SK-N-SH treated with all-trans-retinoic acid at 6 μM for 48 hours (cell line): Measurements from ENCODE around the gene OR5K1.

ENCODE experiments used
- ATAC-seq: fragments of 200-7000 bp; cut with Tn5 transposase; 3 replicates; pipeline ENCODE4 v1.9.1; 2020; ENCODE audit warnings: mild to moderate bottlenecking, moderate library complexity
- ARNTL ChIP-seq: fragments of 450-650 bp; formaldehyde crosslinking; IDR thresholded peaks from 2 replicates; pipeline ENCODE4 v1.5.0; 2020; ENCODE audit warnings: low read depth, mild to moderate bottlenecking, moderate library complexity, borderline replicate concordance
- BACH2 ChIP-seq: fragments of 250-450 bp; sonication (Bioruptor Pico); IDR thresholded peaks from 2 replicates; pipeline ENCODE4 v1.9.0; 2021; ENCODE audit warnings: mild to moderate bottlenecking, borderline replicate concordance
- CREB5 ChIP-seq: fragments of 250-450 bp; sonication (Bioruptor Pico); IDR thresholded peaks from 2 replicates; pipeline ENCODE4 v1.5.1; 2020; ENCODE audit warnings: low read depth, mild to moderate bottlenecking, moderate library complexity
- CSDC2 ChIP-seq: fragments of 250-450 bp; sonication (Bioruptor Pico); IDR thresholded peaks from 2 replicates; pipeline ENCODE4 v1.5.0; 2020; ENCODE audit warnings: mild to moderate bottlenecking, moderate library complexity
- CSRNP3 ChIP-seq: fragments of 250-450 bp; sonication (Bioruptor Pico); IDR thresholded peaks from 2 replicates; pipeline ENCODE4 v1.5.1; 2021; ENCODE audit warnings: mild to moderate bottlenecking, moderate library complexity
- ESRRG ChIP-seq: fragments of 250-450 bp; sonication (Bioruptor Pico); IDR thresholded peaks from 2 replicates; pipeline ENCODE4 v1.6.1; 2021; ENCODE audit warnings: mild to moderate bottlenecking
- GLIS3 ChIP-seq: fragments of 250-450 bp; sonication (Bioruptor Pico); IDR thresholded peaks from 2 replicates; pipeline ENCODE4 v1.5.0; 2020; ENCODE audit warnings: mild to moderate bottlenecking, moderate library complexity
- ISL1 ChIP-seq: fragments of 250-450 bp; sonication (Bioruptor Pico); IDR thresholded peaks from 2 replicates; pipeline ENCODE4 v2.1.2; 2022; ENCODE audit warnings: mild to moderate bottlenecking, moderate library complexity
- OSR1 ChIP-seq: fragments of 250-450 bp; sonication (Bioruptor Pico); IDR thresholded peaks from 2 replicates; pipeline ENCODE4 v1.8.0; 2022; ENCODE audit warnings: moderate library complexity, mild to moderate bottlenecking, inconsistent platforms
- POU6F1 ChIP-seq: fragments of 250-450 bp; sonication (Bioruptor Pico); IDR thresholded peaks from 2 replicates; pipeline ENCODE4 v1.8.0; 2021; ENCODE audit warnings: low read depth, mild to moderate bottlenecking, moderate library complexity, borderline replicate concordance
- PPARA ChIP-seq: fragments of 250-450 bp; sonication (Bioruptor Pico); IDR thresholded peaks from 2 replicates; pipeline ENCODE4 v1.5.0; 2020; ENCODE audit warnings: mild to moderate bottlenecking, borderline replicate concordance
- RARB ChIP-seq: fragments of 250-450 bp; sonication (Bioruptor Pico); IDR thresholded peaks from 2 replicates; pipeline ENCODE4 v1.8.0; 2021; ENCODE audit warnings: mild to moderate bottlenecking, moderate library complexity
- SNAI2 ChIP-seq: fragments of 250-450 bp; sonication (Bioruptor Pico); IDR thresholded peaks from 2 replicates; pipeline ENCODE4 v1.5.0; 2020; ENCODE audit warnings: mild to moderate bottlenecking, moderate library complexity
- TCF4 ChIP-seq: fragments of 250-450 bp; sonication (Bioruptor Pico); IDR thresholded peaks from 2 replicates; pipeline ENCODE4 v1.8.0; 2021; ENCODE audit warnings: mild to moderate bottlenecking, moderate library complexity, borderline replicate concordance
- TOX ChIP-seq: fragments of 250-450 bp; sonication (Bioruptor Pico); IDR thresholded peaks from 2 replicates; pipeline ENCODE4 v1.8.0; 2021; ENCODE audit warnings: mild to moderate bottlenecking, moderate library complexity, borderline replicate concordance
- TSHZ2 ChIP-seq: fragments of 250-450 bp; sonication (Bioruptor Pico); IDR thresholded peaks from 2 replicates; pipeline ENCODE4 v1.5.0; 2020; ENCODE audit warnings: mild to moderate bottlenecking, moderate library complexity
- ZC3H10 ChIP-seq: fragments of 250-450 bp; sonication (Bioruptor Pico); IDR thresholded peaks from 2 replicates; pipeline ENCODE4 v1.5.1; 2021; ENCODE audit warnings: mild to moderate bottlenecking, moderate library complexity
- ZFP30 ChIP-seq: fragments of 450-650 bp; formaldehyde crosslinking; IDR thresholded peaks from 2 replicates; pipeline ENCODE4 v1.5.0; 2022; ENCODE audit warnings: mild to moderate bottlenecking, moderate library complexity
- ZNF565 ChIP-seq: fragments of 450-650 bp; formaldehyde crosslinking; conservative IDR thresholded peaks from 2 replicates; pipeline ENCODE4 v1.5.0; 2020; ENCODE audit warnings: low read depth, mild to moderate bottlenecking, moderate library complexity
- ZNF8 ChIP-seq: fragments of 450-650 bp; formaldehyde crosslinking; IDR thresholded peaks from 2 replicates; pipeline ENCODE4 v1.5.0; 2020; ENCODE audit warnings: mild to moderate bottlenecking, moderate library complexity

The OR5K1 gene

GRCh38 chr3:98504539-98504938, 41.5 kb downstream of the OR5K1 start:
- TF ChIP-seq TSHZ2 (no peak), ZFP30 (CRISPR knock-in tag) (no peak), ZNF8 (CRISPR knock-in tag) (no peak), SNAI2 (CRISPR knock-in tag) (no peak), ARNTL (CRISPR knock-in tag) (no peak), GLIS3 (CRISPR knock-in tag) (no peak)
- ATAC-seq: no peak

- ATAC-seq: no peak
- TF ChIP-seq ISL1: no peak
- no peak for TF ChIP-seq TSHZ2
- TF ChIP-seq, all 23 proteins: peak for 0
Observed at GRCh38 chr3:98508582-98508981, 45.6 kb downstream of the OR5K1 start.

GRCh38 chr3:98512576-98512975, 49.6 kb downstream of the OR5K1 start:
- ATAC-seq: no peak
- no peak for TF ChIP-seq SNAI2 (CRISPR knock-in tag)
- no peak for TF ChIP-seq ARNTL (CRISPR knock-in tag)
- no peak for TF ChIP-seq TCF4

GRCh38 chr3:98513091-98513511, 50.1 kb downstream of the OR5K1 start:
- TF ChIP-seq POU6F1 (CRISPR knock-in tag): no peak
- no peak for TF ChIP-seq TOX (CRISPR knock-in tag)
- no peak for TF ChIP-seq TCF4
- no peak for TF ChIP-seq PPARA (CRISPR knock-in tag)
- no peak for TF ChIP-seq OSR1 (CRISPR knock-in tag)
- no peak for TF ChIP-seq CSDC2 (CRISPR knock-in tag)
- TF ChIP-seq ZNF565 (CRISPR knock-in tag): no peak
- no peak for TF ChIP-seq ZNF8 (CRISPR knock-in tag)
- TF ChIP-seq, all 23 proteins: peak for 0
- no peak for ATAC-seq

- ATAC-seq: no peak
- TF ChIP-seq ARNTL (CRISPR knock-in tag) (no peak), SNAI2 (CRISPR knock-in tag) (no peak), BACH2 (CRISPR knock-in tag) (no peak), ZNF565 (CRISPR knock-in tag) (no peak), CREB5 (CRISPR knock-in tag) (no peak), CSRNP3 (no peak), ISL1 (no peak), TSHZ2 (no peak), GLIS3 (CRISPR knock-in tag) (no peak), TOX (CRISPR knock-in tag) (no peak), RARB (CRISPR knock-in tag) (no peak), ESRRG (CRISPR knock-in tag) (no peak), ZC3H10 (CRISPR knock-in tag) (no peak), OSR1 (CRISPR knock-in tag) (no peak)
Observed at GRCh38 chr3:98513736-98514135, 50.7 kb downstream of the OR5K1 start.
